HEK293 (cell line): ENCODE measurements around the gene TRIB2.

Source experiments
- BCL11A ChIP-seq: fragments of 450-650 bp; formaldehyde crosslinking; IDR thresholded peaks from 2 replicates; pipeline ENCODE4 v1.5.1; 2016; ENCODE audit warnings: low read depth, missing biosample characterization, missing genetic modification characterization
- BCL11B ChIP-seq: fragments of 450-650 bp; formaldehyde crosslinking; IDR thresholded peaks from 2 replicates; pipeline ENCODE4 v1.5.1; 2016; ENCODE audit warnings: low read depth, missing biosample characterization, missing genetic modification characterization
- HOXA7 ChIP-seq: sonication (generic); formaldehyde crosslinking; IDR thresholded peaks from 2 replicates; pipeline ENCODE4 v1.8.1; 2022; ENCODE audit warnings: missing genetic modification reagents, borderline replicate concordance
- ZNF121 ChIP-seq: fragments of 450-650 bp; formaldehyde crosslinking; IDR thresholded peaks from 2 replicates; pipeline ENCODE4 v1.5.1; 2016; ENCODE audit warnings: missing biosample characterization, missing genetic modification characterization
- ZNF146 ChIP-seq: fragments of 450-650 bp; formaldehyde crosslinking; IDR thresholded peaks from 2 replicates; pipeline ENCODE4 v1.5.1; 2016; ENCODE audit warnings: missing biosample characterization, missing genetic modification characterization
- ZNF16 ChIP-seq: fragments of 450-650 bp; formaldehyde crosslinking; IDR thresholded peaks from 2 replicates; pipeline ENCODE4 v1.5.1; 2016; ENCODE audit warnings: low read depth, missing biosample characterization, missing genetic modification characterization
- ZNF561 ChIP-seq: fragments of 450-650 bp; IDR thresholded peaks from 2 replicates; pipeline ENCODE4 v1.5.1; 2018; ENCODE audit warnings: missing biosample characterization, missing genetic modification characterization, borderline replicate concordance
- ZNF768 ChIP-seq: fragments of 450-650 bp; formaldehyde crosslinking; IDR thresholded peaks from 2 replicates; pipeline ENCODE4 v1.5.1; 2018; ENCODE audit warnings: missing biosample characterization, mild to moderate bottlenecking, missing genetic modification characterization
- TF ChIP-seq, protein P1 (sequence below): fragments of 450-650 bp; formaldehyde crosslinking; IDR thresholded peaks from 2 replicates; pipeline ENCODE4 v1.5.1; 2016; ENCODE audit warnings: missing biosample characterization, missing genetic modification characterization, borderline replicate concordance
- TF ChIP-seq, protein P2 (sequence below): fragments of 450-650 bp; formaldehyde crosslinking; IDR thresholded peaks from 2 replicates; pipeline ENCODE4 v1.5.1; 2016; ENCODE audit warnings: missing biosample characterization, missing genetic modification characterization
- TF ChIP-seq, protein P3 (sequence below): fragments of 450-650 bp; formaldehyde crosslinking; IDR thresholded peaks from 2 replicates; pipeline ENCODE4 v1.5.1; 2016; ENCODE audit warnings: missing biosample characterization, missing genetic modification characterization
- TF ChIP-seq, protein P4 (sequence below): fragments of 450-650 bp; formaldehyde crosslinking; IDR thresholded peaks from 2 replicates; pipeline ENCODE4 v1.5.1; 2016; ENCODE audit warnings: missing biosample characterization, missing genetic modification characterization

- TF ChIP-seq ZNF121 (tag by site-specific recombination) (no peak), ZNF768 (tag by site-specific recombination) (no peak), HOXA7 (CRISPR knock-in tag) (no peak), BCL11B (tag by site-specific recombination) (no peak), ZNF561 (tag by site-specific recombination) (no peak), BCL11A (tag by site-specific recombination) (no peak), ZNF146 (tag by site-specific recombination) (no peak), ZNF16 (tag by site-specific recombination) (no peak)
- TF ChIP-seq, protein P1, sequence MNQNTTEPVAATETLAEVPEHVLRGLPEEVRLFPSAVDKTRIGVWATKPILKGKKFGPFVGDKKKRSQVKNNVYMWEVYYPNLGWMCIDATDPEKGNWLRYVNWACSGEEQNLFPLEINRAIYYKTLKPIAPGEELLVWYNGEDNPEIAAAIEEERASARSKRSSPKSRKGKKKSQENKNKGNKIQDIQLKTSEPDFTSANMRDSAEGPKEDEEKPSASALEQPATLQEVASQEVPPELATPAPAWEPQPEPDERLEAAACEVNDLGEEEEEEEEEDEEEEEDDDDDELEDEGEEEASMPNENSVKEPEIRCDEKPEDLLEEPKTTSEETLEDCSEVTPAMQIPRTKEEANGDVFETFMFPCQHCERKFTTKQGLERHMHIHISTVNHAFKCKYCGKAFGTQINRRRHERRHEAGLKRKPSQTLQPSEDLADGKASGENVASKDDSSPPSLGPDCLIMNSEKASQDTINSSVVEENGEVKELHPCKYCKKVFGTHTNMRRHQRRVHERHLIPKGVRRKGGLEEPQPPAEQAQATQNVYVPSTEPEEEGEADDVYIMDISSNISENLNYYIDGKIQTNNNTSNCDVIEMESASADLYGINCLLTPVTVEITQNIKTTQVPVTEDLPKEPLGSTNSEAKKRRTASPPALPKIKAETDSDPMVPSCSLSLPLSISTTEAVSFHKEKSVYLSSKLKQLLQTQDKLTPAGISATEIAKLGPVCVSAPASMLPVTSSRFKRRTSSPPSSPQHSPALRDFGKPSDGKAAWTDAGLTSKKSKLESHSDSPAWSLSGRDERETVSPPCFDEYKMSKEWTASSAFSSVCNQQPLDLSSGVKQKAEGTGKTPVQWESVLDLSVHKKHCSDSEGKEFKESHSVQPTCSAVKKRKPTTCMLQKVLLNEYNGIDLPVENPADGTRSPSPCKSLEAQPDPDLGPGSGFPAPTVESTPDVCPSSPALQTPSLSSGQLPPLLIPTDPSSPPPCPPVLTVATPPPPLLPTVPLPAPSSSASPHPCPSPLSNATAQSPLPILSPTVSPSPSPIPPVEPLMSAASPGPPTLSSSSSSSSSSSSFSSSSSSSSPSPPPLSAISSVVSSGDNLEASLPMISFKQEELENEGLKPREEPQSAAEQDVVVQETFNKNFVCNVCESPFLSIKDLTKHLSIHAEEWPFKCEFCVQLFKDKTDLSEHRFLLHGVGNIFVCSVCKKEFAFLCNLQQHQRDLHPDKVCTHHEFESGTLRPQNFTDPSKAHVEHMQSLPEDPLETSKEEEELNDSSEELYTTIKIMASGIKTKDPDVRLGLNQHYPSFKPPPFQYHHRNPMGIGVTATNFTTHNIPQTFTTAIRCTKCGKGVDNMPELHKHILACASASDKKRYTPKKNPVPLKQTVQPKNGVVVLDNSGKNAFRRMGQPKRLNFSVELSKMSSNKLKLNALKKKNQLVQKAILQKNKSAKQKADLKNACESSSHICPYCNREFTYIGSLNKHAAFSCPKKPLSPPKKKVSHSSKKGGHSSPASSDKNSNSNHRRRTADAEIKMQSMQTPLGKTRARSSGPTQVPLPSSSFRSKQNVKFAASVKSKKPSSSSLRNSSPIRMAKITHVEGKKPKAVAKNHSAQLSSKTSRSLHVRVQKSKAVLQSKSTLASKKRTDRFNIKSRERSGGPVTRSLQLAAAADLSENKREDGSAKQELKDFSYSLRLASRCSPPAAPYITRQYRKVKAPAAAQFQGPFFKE (tag by site-specific recombination): no peak
- TF ChIP-seq, protein P2, sequence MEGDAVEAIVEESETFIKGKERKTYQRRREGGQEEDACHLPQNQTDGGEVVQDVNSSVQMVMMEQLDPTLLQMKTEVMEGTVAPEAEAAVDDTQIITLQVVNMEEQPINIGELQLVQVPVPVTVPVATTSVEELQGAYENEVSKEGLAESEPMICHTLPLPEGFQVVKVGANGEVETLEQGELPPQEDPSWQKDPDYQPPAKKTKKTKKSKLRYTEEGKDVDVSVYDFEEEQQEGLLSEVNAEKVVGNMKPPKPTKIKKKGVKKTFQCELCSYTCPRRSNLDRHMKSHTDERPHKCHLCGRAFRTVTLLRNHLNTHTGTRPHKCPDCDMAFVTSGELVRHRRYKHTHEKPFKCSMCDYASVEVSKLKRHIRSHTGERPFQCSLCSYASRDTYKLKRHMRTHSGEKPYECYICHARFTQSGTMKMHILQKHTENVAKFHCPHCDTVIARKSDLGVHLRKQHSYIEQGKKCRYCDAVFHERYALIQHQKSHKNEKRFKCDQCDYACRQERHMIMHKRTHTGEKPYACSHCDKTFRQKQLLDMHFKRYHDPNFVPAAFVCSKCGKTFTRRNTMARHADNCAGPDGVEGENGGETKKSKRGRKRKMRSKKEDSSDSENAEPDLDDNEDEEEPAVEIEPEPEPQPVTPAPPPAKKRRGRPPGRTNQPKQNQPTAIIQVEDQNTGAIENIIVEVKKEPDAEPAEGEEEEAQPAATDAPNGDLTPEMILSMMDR (tag by site-specific recombination): no peak
- TF ChIP-seq, protein P3, sequence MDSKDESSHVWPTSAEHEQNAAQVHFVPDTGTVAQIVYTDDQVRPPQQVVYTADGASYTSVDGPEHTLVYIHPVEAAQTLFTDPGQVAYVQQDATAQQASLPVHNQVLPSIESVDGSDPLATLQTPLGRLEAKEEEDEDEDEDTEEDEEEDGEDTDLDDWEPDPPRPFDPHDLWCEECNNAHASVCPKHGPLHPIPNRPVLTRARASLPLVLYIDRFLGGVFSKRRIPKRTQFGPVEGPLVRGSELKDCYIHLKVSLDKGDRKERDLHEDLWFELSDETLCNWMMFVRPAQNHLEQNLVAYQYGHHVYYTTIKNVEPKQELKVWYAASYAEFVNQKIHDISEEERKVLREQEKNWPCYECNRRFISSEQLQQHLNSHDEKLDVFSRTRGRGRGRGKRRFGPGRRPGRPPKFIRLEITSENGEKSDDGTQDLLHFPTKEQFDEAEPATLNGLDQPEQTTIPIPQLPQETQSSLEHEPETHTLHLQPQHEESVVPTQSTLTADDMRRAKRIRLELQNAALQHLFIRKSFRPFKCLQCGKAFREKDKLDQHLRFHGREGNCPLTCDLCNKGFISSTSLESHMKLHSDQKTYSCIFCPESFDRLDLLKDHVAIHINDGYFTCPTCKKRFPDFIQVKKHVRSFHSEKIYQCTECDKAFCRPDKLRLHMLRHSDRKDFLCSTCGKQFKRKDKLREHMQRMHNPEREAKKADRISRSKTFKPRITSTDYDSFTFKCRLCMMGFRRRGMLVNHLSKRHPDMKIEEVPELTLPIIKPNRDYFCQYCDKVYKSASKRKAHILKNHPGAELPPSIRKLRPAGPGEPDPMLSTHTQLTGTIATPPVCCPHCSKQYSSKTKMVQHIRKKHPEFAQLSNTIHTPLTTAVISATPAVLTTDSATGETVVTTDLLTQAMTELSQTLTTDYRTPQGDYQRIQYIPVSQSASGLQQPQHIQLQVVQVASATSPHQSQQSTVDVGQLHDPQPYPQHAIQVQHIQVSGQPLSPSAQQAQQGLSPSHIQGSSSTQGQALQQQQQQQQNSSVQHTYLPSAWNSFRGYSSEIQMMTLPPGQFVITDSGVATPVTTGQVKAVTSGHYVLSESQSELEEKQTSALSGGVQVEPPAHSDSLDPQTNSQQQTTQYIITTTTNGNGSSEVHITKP (tag by site-specific recombination): no peak
- TF ChIP-seq, protein P4, sequence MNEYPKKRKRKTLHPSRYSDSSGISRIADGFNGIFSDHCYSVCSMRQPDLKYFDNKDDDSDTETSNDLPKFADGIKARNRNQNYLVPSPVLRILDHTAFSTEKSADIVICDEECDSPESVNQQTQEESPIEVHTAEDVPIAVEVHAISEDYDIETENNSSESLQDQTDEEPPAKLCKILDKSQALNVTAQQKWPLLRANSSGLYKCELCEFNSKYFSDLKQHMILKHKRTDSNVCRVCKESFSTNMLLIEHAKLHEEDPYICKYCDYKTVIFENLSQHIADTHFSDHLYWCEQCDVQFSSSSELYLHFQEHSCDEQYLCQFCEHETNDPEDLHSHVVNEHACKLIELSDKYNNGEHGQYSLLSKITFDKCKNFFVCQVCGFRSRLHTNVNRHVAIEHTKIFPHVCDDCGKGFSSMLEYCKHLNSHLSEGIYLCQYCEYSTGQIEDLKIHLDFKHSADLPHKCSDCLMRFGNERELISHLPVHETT (tag by site-specific recombination): no peak
Measured at GRCh38 chr2:12714391-12715221, 2.1 kb upstream of the TRIB2 start.
